SK-N-SH (cell line): ENCODE data around the gene TUBGCP6. TPM values are rescaled to one million over a fixed set of nuclear protein-coding genes. Genes with fewer than 3 reads are reported as not detected.

ENCODE experiments used
- CTCF ChIA-PET: fragments of 300-600, 350-600 bp; formaldehyde crosslinking; extraction: SDS; loops from one replicate; lab custom pipeline; 2021; lab: Yijun Ruan, JAX
- POLR2A ChIA-PET: fragments of 350-600 bp; sonication (Branson Sonifier 250); formaldehyde crosslinking; extraction: SDS; loops from one replicate; lab custom pipeline; 2020; ENCODE audit warnings: antibody characterized with exemption, inconsistent platforms; lab: Yijun Ruan, JAX
- DNase-seq: peaks from one replicate; pipeline ENCODE4 v3.0.0; 2012
- H2AFZ ChIP-seq: fragments of 200-600 bp; sonication (generic); 2 replicates; pipeline ENCODE4 v1.8.1; 2016; ENCODE audit warnings: antibody characterized with exemption, mild to moderate bottlenecking, low read depth
- H3F3A ChIP-seq: fragments of 200-600 bp; sonication (generic); replicated peaks from 2 replicates; pipeline ENCODE3; 2016; ENCODE audit warnings: antibody characterized with exemption, mild to moderate bottlenecking; ENCODE audit not compliant: insufficient read depth
- H3K27ac ChIP-seq, 2 experiments: fragments of 200-500 bp in 1 of 2; fragments of 200-600 bp in 1 of 2; sonication (Bioruptor generic) in 1 of 2; sonication (generic), shearing (Covaris generic) in 1 of 2; 2 replicates each; pipeline versions ENCODE4 v1.5.1 to v1.6.1; 2014 to 2016; ENCODE audit warnings: low read depth in 2 of 2, inconsistent platforms in 1 of 2, low read length in 1 of 2, mild to moderate bottlenecking in 1 of 2, mixed read lengths in 1 of 2
- H3K27me3 ChIP-seq: fragments of 200-600 bp; sonication (generic), shearing (Covaris generic); 2 replicates; pipeline ENCODE4 v1.6.1; 2016; ENCODE audit warnings: mixed run types; ENCODE audit not compliant: insufficient read depth
- H3K36me3 ChIP-seq, 2 experiments: fragments of 200-500 bp in 1 of 2; fragments of 200-600 bp in 1 of 2; sonication (Bioruptor generic) in 1 of 2; sonication (generic) in 1 of 2; replicated peaks in 1 of 2; 2 replicates each; pipeline versions ENCODE3 to v1.5.1; 2014 to 2016; ENCODE audit warnings: low read length in 1 of 2, mild to moderate bottlenecking in 1 of 2; ENCODE audit not compliant: insufficient read depth in 2 of 2, control insufficient read depth in 1 of 2
- H3K4me1 ChIP-seq, 2 experiments: fragments of 200-500 bp in 1 of 2; fragments of 200-600 bp in 1 of 2; sonication (Bioruptor generic) in 1 of 2; sonication (generic), shearing (Covaris generic) in 1 of 2; 2 replicates each; pipeline versions ENCODE4 v1.5.1 to v1.6.1; 2014 to 2016; ENCODE audit warnings: low read depth in 1 of 2, low read length in 1 of 2, mixed run types in 1 of 2; ENCODE audit not compliant: insufficient read depth in 2 of 2, control insufficient read depth in 1 of 2
- H3K4me2 ChIP-seq: fragments of 200-600 bp; sonication (generic), shearing (Covaris generic); 2 replicates; pipeline ENCODE4 v1.6.1; 2017; ENCODE audit warnings: mixed run types
- H3K4me3 ChIP-seq, 2 experiments: fragments of 200-500 bp in 1 of 2; fragments of 200-600 bp in 1 of 2; sonication (Bioruptor generic) in 1 of 2; sonication (generic), shearing (Covaris generic) in 1 of 2; 2 replicates each; pipeline versions ENCODE4 v1.5.1 to v1.8.1; 2014 to 2016; ENCODE audit warnings: low read depth in 2 of 2, inconsistent platforms in 1 of 2, low read length in 1 of 2, mild to moderate bottlenecking in 1 of 2, mixed read lengths in 1 of 2, moderate library complexity in 1 of 2
- H3K79me2 ChIP-seq: fragments of 200-600 bp; sonication (generic); 2 replicates; pipeline ENCODE4 v1.8.1; 2017; ENCODE audit warnings: mild to moderate bottlenecking; ENCODE audit not compliant: insufficient read depth
- H3K9ac ChIP-seq: fragments of 200-600 bp; sonication (generic); 2 replicates; pipeline ENCODE4 v1.6.1; 2017; ENCODE audit warnings: mixed run types
- H3K9me2 ChIP-seq: fragments of 200-600 bp; sonication (generic); 2 replicates; pipeline ENCODE4 v1.6.1; 2017; ENCODE audit warnings: mixed run types
- H3K9me3 ChIP-seq: fragments of 200-600 bp; sonication (generic); 2 replicates; pipeline ENCODE4 v1.6.1; 2017; ENCODE audit warnings: mixed run types, mild to moderate bottlenecking, moderate library complexity
- H4K20me1 ChIP-seq: fragments of 200-600 bp; sonication (generic); 2 replicates; pipeline ENCODE4 v1.6.1; 2017; ENCODE audit warnings: mild to moderate bottlenecking, mixed run types; ENCODE audit not compliant: insufficient read depth
- CHD2 ChIP-seq: fragments of 150-350 bp; IDR thresholded peaks from 2 replicates; pipeline ENCODE4 v1.6.1; 2018; ENCODE audit warnings: low read length; ENCODE audit not compliant: partially characterized antibody
- ELF1 ChIP-seq: IDR thresholded peaks from 2 replicates; pipeline ENCODE4 v1.4.0; 2012
- EP300 ChIP-seq, 2 experiments: IDR thresholded peaks; 2 replicates each; pipeline versions ENCODE4 v1.4.0 to v1.6.1; 2012; ENCODE audit warnings: borderline replicate concordance in 1 of 2, low read depth in 1 of 2, low read length in 1 of 2
- FOSL2 ChIP-seq: IDR thresholded peaks from 2 replicates; pipeline ENCODE4 v1.4.0; 2012; ENCODE audit warnings: low read depth, mild to moderate bottlenecking, moderate library complexity, borderline replicate concordance
- FOXM1 ChIP-seq: IDR thresholded peaks from 2 replicates; pipeline ENCODE4 v1.4.0; 2012; ENCODE audit warnings: low read depth, mild to moderate bottlenecking
- GABPA ChIP-seq: IDR thresholded peaks from 2 replicates; pipeline ENCODE4 v1.4.0; 2012; ENCODE audit warnings: low read depth, mild to moderate bottlenecking
- GATA2 ChIP-seq: sonication (generic); formaldehyde crosslinking; IDR thresholded peaks from 2 replicates; pipeline ENCODE4 v1.5.0; 2020; ENCODE audit warnings: mild to moderate bottlenecking, missing genetic modification reagents
- JUND ChIP-seq: IDR thresholded peaks from 2 replicates; pipeline ENCODE4 v1.4.0; 2012
- MXI1 ChIP-seq: IDR thresholded peaks from 2 replicates; pipeline ENCODE4 v1.6.1; 2012; ENCODE audit warnings: mild to moderate bottlenecking, low read depth, low read length, improper control_type of control experiment
- NRF1 ChIP-seq: IDR thresholded peaks from 2 replicates; pipeline ENCODE4 v1.6.1; 2012; ENCODE audit warnings: low read depth, mild to moderate bottlenecking, low read length
- PBX3 ChIP-seq: IDR thresholded peaks from 2 replicates; pipeline ENCODE4; 2012
- POLR2AphosphoS5 ChIP-seq: IDR thresholded peaks from 2 replicates; pipeline ENCODE4 v1.6.1; 2012; ENCODE audit warnings: low read depth, low read length
- RXRA ChIP-seq: IDR thresholded peaks from 2 replicates; pipeline ENCODE4 v1.4.0; 2012; ENCODE audit warnings: low read depth, mild to moderate bottlenecking, borderline replicate concordance
- SIN3A ChIP-seq: IDR thresholded peaks from 2 replicates; pipeline ENCODE4 v1.6.1; 2012; ENCODE audit warnings: low read depth, mild to moderate bottlenecking, low read length, moderate library complexity, borderline replicate concordance
- TAF1 ChIP-seq: IDR thresholded peaks from 2 replicates; pipeline ENCODE4 v1.6.1; 2012; ENCODE audit warnings: low read depth, mild to moderate bottlenecking, low read length, moderate library complexity, borderline replicate concordance
- TCF12 ChIP-seq: IDR thresholded peaks from 2 replicates; pipeline ENCODE4 v1.4.0; 2012
- TEAD4 ChIP-seq: IDR thresholded peaks from 2 replicates; pipeline ENCODE4 v1.4.0; 2012; ENCODE audit warnings: mild to moderate bottlenecking, borderline replicate concordance; ENCODE audit not compliant: insufficient read depth
- USF2 ChIP-seq: fragments of 150-350 bp; IDR thresholded peaks from 2 replicates; pipeline ENCODE4 v1.6.1; 2017; ENCODE audit warnings: antibody characterized with exemption, low read length, low read depth, borderline replicate concordance
- YY1 ChIP-seq: IDR thresholded peaks from 2 replicates; pipeline ENCODE4 v1.4.0; 2012; ENCODE audit warnings: low read depth, mild to moderate bottlenecking
- WGBS: methylation state at CpG from one replicate; pipeline ENCODE4 v1.1.6; 2017; ENCODE audit warnings: low lambda C conversion rate; 5-methylcytosine and 5-hydroxymethylcytosine counted together
- polyA plus RNA-seq, 3 experiments: library from polyadenylated mRNA; depleted of rRNA; stranded (reverse); fragments of >200 nt; gene quantifications; 2 replicates each; pipeline ENCODE4 v1.2.3, GENCODE V29; 2012
- TF ChIP-seq, protein P1 (sequence below): IDR thresholded peaks from 2 replicates; pipeline ENCODE4 v1.4.0; 2012; ENCODE audit warnings: low read depth
- TF ChIP-seq, protein P2 (sequence below): IDR thresholded peaks from 2 replicates; pipeline ENCODE4 v1.6.1; 2012; ENCODE audit warnings: mild to moderate bottlenecking, low read depth, low read length, moderate library complexity

The TUBGCP6 gene
- polyA plus RNA-seq, 1 of the 3 experiments (the other 2 are of a cell fraction) = 40.4 TPM

- Histone ChIP-seq H2AFZ (no peak overlapping the region), H3K27ac (no peak overlapping the region; a peak in 1 of 4 replicates)
- TF ChIP-seq JUND (peak; percentile 75; the same call in 1 of the 2 replicates), TCF12 (peak; percentile 69; the same call in 1 of the 2 replicates), RXRA (peak; percentile 87; the same call in 1 of the 2 replicates), TEAD4 (peak; percentile 72; the same call in 1 of the 2 replicates), CHD2 (no peak), GABPA (0 out of 2 replicates have a peak, but pooled peaks have one; percentile 47), EP300 (IDR thresholded peaks at IDR 0.05; ENCODE audit: borderline replicate concordance in 1 of 2, low read depth in 1 of 2, low read length in 1 of 2) (peak in 1 of 2 experiments; percentile 60; a peak in 1 of 4 replicates), USF2 (no peak), GATA2 (CRISPR knock-in tag) (no peak), YY1 (no peak), POLR2AphosphoS5 (0 out of 2 replicates have a peak, but pooled peaks have one; percentile 39), ELF1 (no peak), TAF1 (0 out of 2 replicates have a peak, but pooled peaks have one; percentile 14), SIN3A (no peak), PBX3 (0 out of 2 replicates have a peak, but pooled peaks have one; percentile 8), MXI1 (no peak), FOXM1 (no peak), NRF1 (no peak), FOSL2 (peak; percentile 85; the same call in 1 of the 2 replicates)
- TF ChIP-seq, protein P1, sequence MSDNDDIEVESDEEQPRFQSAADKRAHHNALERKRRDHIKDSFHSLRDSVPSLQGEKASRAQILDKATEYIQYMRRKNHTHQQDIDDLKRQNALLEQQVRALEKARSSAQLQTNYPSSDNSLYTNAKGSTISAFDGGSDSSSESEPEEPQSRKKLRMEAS = peak; percentile 49; the same call in 1 of the 2 replicates
- TF ChIP-seq, protein P2, sequence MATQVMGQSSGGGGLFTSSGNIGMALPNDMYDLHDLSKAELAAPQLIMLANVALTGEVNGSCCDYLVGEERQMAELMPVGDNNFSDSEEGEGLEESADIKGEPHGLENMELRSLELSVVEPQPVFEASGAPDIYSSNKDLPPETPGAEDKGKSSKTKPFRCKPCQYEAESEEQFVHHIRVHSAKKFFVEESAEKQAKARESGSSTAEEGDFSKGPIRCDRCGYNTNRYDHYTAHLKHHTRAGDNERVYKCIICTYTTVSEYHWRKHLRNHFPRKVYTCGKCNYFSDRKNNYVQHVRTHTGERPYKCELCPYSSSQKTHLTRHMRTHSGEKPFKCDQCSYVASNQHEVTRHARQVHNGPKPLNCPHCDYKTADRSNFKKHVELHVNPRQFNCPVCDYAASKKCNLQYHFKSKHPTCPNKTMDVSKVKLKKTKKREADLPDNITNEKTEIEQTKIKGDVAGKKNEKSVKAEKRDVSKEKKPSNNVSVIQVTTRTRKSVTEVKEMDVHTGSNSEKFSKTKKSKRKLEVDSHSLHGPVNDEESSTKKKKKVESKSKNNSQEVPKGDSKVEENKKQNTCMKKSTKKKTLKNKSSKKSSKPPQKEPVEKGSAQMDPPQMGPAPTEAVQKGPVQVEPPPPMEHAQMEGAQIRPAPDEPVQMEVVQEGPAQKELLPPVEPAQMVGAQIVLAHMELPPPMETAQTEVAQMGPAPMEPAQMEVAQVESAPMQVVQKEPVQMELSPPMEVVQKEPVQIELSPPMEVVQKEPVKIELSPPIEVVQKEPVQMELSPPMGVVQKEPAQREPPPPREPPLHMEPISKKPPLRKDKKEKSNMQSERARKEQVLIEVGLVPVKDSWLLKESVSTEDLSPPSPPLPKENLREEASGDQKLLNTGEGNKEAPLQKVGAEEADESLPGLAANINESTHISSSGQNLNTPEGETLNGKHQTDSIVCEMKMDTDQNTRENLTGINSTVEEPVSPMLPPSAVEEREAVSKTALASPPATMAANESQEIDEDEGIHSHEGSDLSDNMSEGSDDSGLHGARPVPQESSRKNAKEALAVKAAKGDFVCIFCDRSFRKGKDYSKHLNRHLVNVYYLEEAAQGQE = peak; percentile 27; the same call in 1 of the 2 replicates
- TF ChIP-seq, all 33 proteins: peak for 12
- no peak for DNase-seq
- Histone ChIP-seq H3K9me2 (no peaks in the 10 kb centered on the region), H3K4me1 (peaks cover 0 to 9% of the 10 kb centered on the region in 2 experiments; a peak in 1 of 4 replicates), H3K9me3 (no peaks in the 10 kb centered on the region), H3K4me3 (no peak overlapping the region), H4K20me1 (peaks cover 20% of the 10 kb centered on the region), H3F3A (no peaks in the 10 kb centered on the region), H3K79me2 (peaks cover 13% of the 10 kb centered on the region; the same call in 1 of the 2 replicates), H3K36me3 (peaks cover 15 to 76% of the 10 kb centered on the region in 2 experiments), H3K4me2 (peak overlapping the region; percentile 55; the same call in 1 of the 2 replicates), H3K27me3 (no peaks in the 10 kb centered on the region), H3K9ac (no peak overlapping the region)
- WGBS = 76% methylated on average over 26 of the region's 45 CpGs
- POLR2A ChIA-PET = no interaction called here
- CTCF ChIA-PET = interaction anchor here (1.2 to 1.8 kb wide), 2 partner anchors 9 to 44 kb away, joined by 4 read pairs; no protein-coding TSS in a partner anchor
These were observed 37.7 kb upstream of the TUBGCP6 start for GRCh38 chr22:50282361-50283155.
